GM18519 (cell line): ENCODE data around the gene CEP41.
"Not testable (repeated sequence)": the region's sequence is repeated elsewhere in the genome, so short reads cannot be mapped to it uniquely, and the experiment has no call there.

ENCODE experiments used
- ATAC-seq: cut with Tn5 transposase; IDR thresholded peaks from one replicate; pipeline ENCODE4 v1.9.1; 2021; ENCODE audit warnings: mild to moderate bottlenecking, moderate library complexity; ENCODE audit not compliant: unreplicated experiment, low FRiP score

CEP41 gene

GRCh38 chr7:130463553-130464434 lies 23.0 kb upstream of the CEP41 start:
- ATAC-seq, result no peak

- ATAC-seq, result no peak
Measured at GRCh38 chr7:130461272-130461671, 20.5 kb upstream of the CEP41 start.

- ATAC-seq, result peak; percentile 51
Measured at GRCh38 chr7:130458257-130458656, 17.4 kb upstream of the CEP41 start.

- no peak for ATAC-seq
Measured at GRCh38 chr7:130454959-130455358, 14.1 kb upstream of the CEP41 start.

GRCh38 chr7:130452951-130453350 lies 12.1 kb upstream of the CEP41 start:
- no peak for ATAC-seq

- not testable (repeated sequence) for ATAC-seq
Measured at GRCh38 chr7:130451344-130451743, 10.5 kb upstream of the CEP41 start.

- ATAC-seq, result no peak
Measured at GRCh38 chr7:130446259-130446658, 5.4 kb upstream of the CEP41 start.

GRCh38 chr7:130444751-130445407 lies 4.1 kb upstream of the CEP41 start:
- ATAC-seq, result no peak

GRCh38 chr7:130444234-130444633 lies 3.4 kb upstream of the CEP41 start:
- no peak for ATAC-seq

- ATAC-seq, result no peak
Measured at GRCh38 chr7:130442601-130443000, 1.8 kb upstream of the CEP41 start.

- no peak for ATAC-seq
Measured at GRCh38 chr7:130441408-130441869, 623 bp upstream of the CEP41 start.

- no peak for ATAC-seq
Measured at GRCh38 chr7:130436253-130436652, 4.6 kb downstream of the CEP41 start.

- ATAC-seq, result no peak
Measured at GRCh38 chr7:130435311-130435854, 5.4 kb downstream of the CEP41 start.

- no peak for ATAC-seq
Measured at GRCh38 chr7:130433301-130433700, 7.5 kb downstream of the CEP41 start.

GRCh38 chr7:130432886-130433285 lies 7.9 kb downstream of the CEP41 start:
- ATAC-seq, result no peak

GRCh38 chr7:130430841-130431666 lies 9.8 kb downstream of the CEP41 start:
- ATAC-seq, result no peak

- no peak for ATAC-seq
Measured at GRCh38 chr7:130430115-130430514, 10.7 kb downstream of the CEP41 start.

- ATAC-seq, result no peak
Measured at GRCh38 chr7:130429019-130429418, 11.8 kb downstream of the CEP41 start.

GRCh38 chr7:130426564-130426963 lies 14.3 kb downstream of the CEP41 start:
- no peak for ATAC-seq

- no peak for ATAC-seq
Measured at GRCh38 chr7:130425796-130426195, 15.0 kb downstream of the CEP41 start.
